H9 (cell line): ENCODE results near the gene TMEM141. TPM values are rescaled to one million over a fixed set of nuclear protein-coding genes. Genes with fewer than 3 reads are reported as not detected.

Source experiments
- DNase-seq: peaks from one replicate; pipeline ENCODE4 v3.0.0-alpha.2; 2017
- H2AFZ ChIP-seq: one replicate; pipeline ENCODE4 v1.6.1; 2013; ENCODE audit warnings: mild to moderate bottlenecking, low read length, control low read depth, moderate library complexity
- H2AK5ac ChIP-seq: 2 replicates; pipeline ENCODE4 v1.6.1; 2013; ENCODE audit warnings: low read length, control low read depth, mixed read lengths; ENCODE audit not compliant: insufficient read length
- H2BK120ac ChIP-seq: one replicate; pipeline ENCODE4 v1.6.1; 2013; ENCODE audit warnings: low read depth, mild to moderate bottlenecking, low read length, control low read depth, inconsistent platforms; ENCODE audit not compliant: poor library complexity, severe bottlenecking
- H2BK12ac ChIP-seq: 2 replicates; pipeline ENCODE4 v1.6.1; 2013; ENCODE audit warnings: low read length, control low read depth, mixed read lengths, low read depth; ENCODE audit not compliant: insufficient read length
- H2BK15ac ChIP-seq: 2 replicates; pipeline ENCODE4 v1.6.1; 2013; ENCODE audit warnings: low read depth, low read length, control low read depth
- H2BK20ac ChIP-seq: one replicate; pipeline ENCODE4 v1.6.1; 2013; ENCODE audit warnings: low read depth, mild to moderate bottlenecking, low read length, control low read depth, inconsistent platforms; ENCODE audit not compliant: poor library complexity, severe bottlenecking
- H2BK5ac ChIP-seq: 2 replicates; pipeline ENCODE4 v1.6.1; 2013; ENCODE audit warnings: low read length, control low read depth, mixed read lengths; ENCODE audit not compliant: insufficient read length
- H3K14ac ChIP-seq: 2 replicates; pipeline ENCODE4 v1.6.1; 2013; ENCODE audit warnings: low read length, control low read depth; ENCODE audit not compliant: insufficient read depth
- H3K18ac ChIP-seq: 2 replicates; pipeline ENCODE4 v1.6.1; 2013; ENCODE audit warnings: low read depth, mild to moderate bottlenecking, mixed read lengths, low read length, control low read depth; ENCODE audit not compliant: insufficient read length
- H3K23ac ChIP-seq: 2 replicates; pipeline ENCODE4 v1.6.1; 2013; ENCODE audit warnings: low read length, control low read depth, mixed read lengths, low read depth; ENCODE audit not compliant: insufficient read length
- H3K23me2 ChIP-seq: 2 replicates; pipeline ENCODE4 v1.6.1; 2013; ENCODE audit warnings: low read depth, mild to moderate bottlenecking, mixed read lengths, low read length, control low read depth; ENCODE audit not compliant: insufficient read length, poor library complexity, severe bottlenecking
- H3K27ac ChIP-seq: 2 replicates; pipeline ENCODE4 v1.5.1; 2013; ENCODE audit warnings: low read length, control low read depth, mixed read lengths, low read depth; ENCODE audit not compliant: insufficient read length
- H3K27me3 ChIP-seq: 2 replicates; pipeline ENCODE4 v1.6.1; 2013; ENCODE audit warnings: low read length, control low read depth, inconsistent platforms; ENCODE audit not compliant: insufficient read depth
- H3K4ac ChIP-seq: 2 replicates; pipeline ENCODE4 v1.6.1; 2013; ENCODE audit warnings: low read depth, mild to moderate bottlenecking, control low read depth, inconsistent platforms, low read length, moderate library complexity
- H3K4me1 ChIP-seq: 2 replicates; pipeline ENCODE4 v1.6.1; 2013; ENCODE audit warnings: low read length, control low read depth, inconsistent platforms; ENCODE audit not compliant: insufficient read depth
- H3K4me2 ChIP-seq: 2 replicates; pipeline ENCODE4 v1.6.1; 2013; ENCODE audit warnings: low read length, control low read depth, mixed read lengths; ENCODE audit not compliant: insufficient read length, insufficient read depth
- H3K56ac ChIP-seq: 2 replicates; pipeline ENCODE4 v1.6.1; 2013; ENCODE audit warnings: low read depth, mild to moderate bottlenecking, mixed read lengths, low read length, control low read depth; ENCODE audit not compliant: insufficient read length
- H3K79me1 ChIP-seq: 2 replicates; pipeline ENCODE4 v1.6.1; 2013; ENCODE audit warnings: low read depth, mild to moderate bottlenecking, moderate library complexity, low read length, control low read depth, inconsistent platforms; ENCODE audit not compliant: insufficient read depth, poor library complexity, severe bottlenecking
- H3K79me2 ChIP-seq: 2 replicates; pipeline ENCODE4 v1.6.1; 2013; ENCODE audit warnings: low read length, control low read depth, inconsistent platforms; ENCODE audit not compliant: insufficient read depth
- H3K9ac ChIP-seq: 2 replicates; pipeline ENCODE4 v1.6.1; 2013; ENCODE audit warnings: low read length, control low read depth, mixed read lengths; ENCODE audit not compliant: insufficient read length; ENCODE audit errors: extremely low read depth
- H3K9me3 ChIP-seq: one replicate; pipeline ENCODE4 v1.6.1; 2013; ENCODE audit warnings: low read depth, low read length, inconsistent platforms; ENCODE audit not compliant: control insufficient read depth
- H3T11ph ChIP-seq: one replicate; pipeline ENCODE4 v1.6.1; 2013; ENCODE audit warnings: mild to moderate bottlenecking, low read length, control low read depth, inconsistent platforms
- H4K20me1 ChIP-seq: one replicate; pipeline ENCODE4 v1.6.1; 2013; ENCODE audit not compliant: control insufficient read depth, insufficient read length, insufficient read depth
- H4K5ac ChIP-seq: 2 replicates; pipeline ENCODE4 v1.6.1; 2013; ENCODE audit warnings: low read depth, mild to moderate bottlenecking, mixed read lengths, low read length, control low read depth; ENCODE audit not compliant: insufficient read length
- H4K8ac ChIP-seq: replicated peaks from 2 replicates; pipeline ENCODE4 v1.6.1; 2013; ENCODE audit warnings: low read length, control low read depth, mixed read lengths, low read depth; ENCODE audit not compliant: insufficient read length
- H4K91ac ChIP-seq: 2 replicates; pipeline ENCODE4 v1.6.1; 2013; ENCODE audit warnings: low read depth, mild to moderate bottlenecking, moderate library complexity, mixed read lengths, low read length, control low read depth; ENCODE audit not compliant: insufficient read length
- H3K27ac Mint-ChIP-seq, 3 experiments: 2 replicates in 2 of 3; 3 replicates in 1 of 3; pipeline ENCODE4 v1.8.0; 2020 to 2021; ENCODE audit warnings: mixed read lengths in 3 of 3, mild to moderate bottlenecking in 1 of 3, moderate library complexity in 1 of 3
- H3K27me3 Mint-ChIP-seq: 2 replicates; pipeline ENCODE4 v1.8.0; 2021; ENCODE audit warnings: low read depth, mild to moderate bottlenecking, moderate library complexity, mixed read lengths
- H3K36me3 Mint-ChIP-seq, 3 experiments: 2 replicates in 2 of 3; 3 replicates in 1 of 3; pipeline ENCODE4 v1.8.0; 2020 to 2021; ENCODE audit warnings: low read depth in 3 of 3, mixed read lengths in 3 of 3; ENCODE audit not compliant: insufficient read depth in 1 of 3
- H3K4me1 Mint-ChIP-seq, 2 experiments: 2 replicates each; pipeline ENCODE4 v1.8.0; 2020; ENCODE audit warnings: mixed read lengths in 2 of 2
- H3K4me3 Mint-ChIP-seq, 2 experiments: 2 replicates in 1 of 2; 3 replicates in 1 of 2; pipeline ENCODE4 v1.8.0; 2020 to 2021; ENCODE audit warnings: mild to moderate bottlenecking in 2 of 2, mixed read lengths in 2 of 2, moderate library complexity in 1 of 2
- H3K9me3 Mint-ChIP-seq, 2 experiments: 2 replicates in 1 of 2; 3 replicates in 1 of 2; pipeline ENCODE4 v1.8.0; 2020; ENCODE audit warnings: mild to moderate bottlenecking in 2 of 2, mixed read lengths in 2 of 2, moderate library complexity in 1 of 2
- CTCF ChIP-seq: fragments of 200-600 bp; sonication (generic); conservative IDR thresholded peaks from 3 replicates; pipeline ENCODE4 v1.8.0; 2021; ENCODE audit warnings: antibody characterized with exemption, mild to moderate bottlenecking
- WGBS: extraction: QIAGEN DNeasy Blood & Tissue Kit; methylation state at CpG from one replicate; pipeline ENCODE4 v1.1.7; 2013; ENCODE audit warnings: missing lambda C conversion rate, low lambda C conversion rate, mixed read lengths; ENCODE audit not compliant: insufficient read length; ENCODE audit errors: extremely low coverage; 5-methylcytosine and 5-hydroxymethylcytosine counted together
- total RNA-seq: library from RNA; stranded (reverse); gene quantifications from 2 replicates; pipeline ENCODE4 v1.2.1, GENCODE V29; 2021

Gene TMEM141
- total RNA-seq, 1 experiment from 2014 or later = 55.2 TPM

GRCh38 chr9:136776947-136777346 lies 14.2 kb upstream of the TMEM141 start:
- WGBS = no CpG with 5 or more reads among the region's 7 CpGs
- H3K27ac ChIP-seq = no peak overlapping the region

More at GRCh38 chr9:136776947-136777346, 14.2 kb upstream of the TMEM141 start:
- H2BK12ac ChIP-seq = no peak overlapping the region
- no peaks in the 10 kb centered on the region for H3K23me2 ChIP-seq
- no peaks in the 10 kb centered on the region for H3K4me1 ChIP-seq
- no peaks in the 10 kb centered on the region for H3K79me2 ChIP-seq
- peaks cover 24 to 26% of the 10 kb centered on the region in 2 experiments for H3K9me3 Mint-ChIP-seq
- H2BK120ac ChIP-seq = no peak overlapping the region
- no peak overlapping the region for H4K5ac ChIP-seq
- H3K4me2 ChIP-seq = no peak overlapping the region
- H3K36me3 Mint-ChIP-seq = peaks cover 7 to 11% (median 11%) of the 10 kb centered on the region in 3 experiments
- no peak overlapping the region for H3K4ac ChIP-seq
- no peaks in the 10 kb centered on the region for H3K9me3 ChIP-seq
- H3K18ac ChIP-seq = no peak overlapping the region
- no peak overlapping the region for H3K4me3 Mint-ChIP-seq
- no peak for TF ChIP-seq CTCF
- H2AFZ ChIP-seq = no peak overlapping the region
- H3K23ac ChIP-seq = no peak overlapping the region
- H2BK15ac ChIP-seq = no peak overlapping the region
- H3K4me1 Mint-ChIP-seq = peaks cover 0 to 3% of the 10 kb centered on the region in 2 experiments; a peak in 3 of 4 replicates
- no peaks in the 10 kb centered on the region for H3K79me1 ChIP-seq
- H2AK5ac ChIP-seq = no peak overlapping the region
- no peaks in the 10 kb centered on the region; the same call in 1 of the 2 replicates for H3K27me3 ChIP-seq
- H4K91ac ChIP-seq = no peak overlapping the region
- H3K27ac Mint-ChIP-seq = no peak overlapping the region
- no peak overlapping the region for H2BK5ac ChIP-seq
- no peak overlapping the region for H3K56ac ChIP-seq
- H3K9ac ChIP-seq = no peak overlapping the region
- no peak for DNase-seq
- H4K8ac ChIP-seq = no peak overlapping the region
- peaks cover 62% of the 10 kb centered on the region for H3K27me3 Mint-ChIP-seq
- H3K14ac ChIP-seq = no peak overlapping the region
- no peaks in the 10 kb centered on the region for H4K20me1 ChIP-seq
- H2BK20ac ChIP-seq = no peak overlapping the region
- no peak overlapping the region for H3T11ph ChIP-seq
